ENCODE results near the gene PRSS16.

- TF ChIP-seq POLR2A (IDR thresholded peaks at IDR 0.05) (no peak), CTCF (IDR thresholded peaks at IDR 0.05 in 8 of 11, conservative IDR thresholded peaks at IDR 0.05 in 3 of 11) (no peak), POLR2AphosphoS5 (IDR thresholded peaks at IDR 0.05) (no peak)
Measured at GRCh38 chr6:27237089-27237803, 10.3 kb upstream of the PRSS16 start.
